Adrenal gland (tissue), 5 donors: Measurements from ENCODE around the gene DCAF10.

Source experiments
- POLR2A ChIP-seq, 2 donors: fragments of 450-650 bp; IDR thresholded peaks; one replicate each; pipeline ENCODE4 v1.6.1; 2017; ENCODE audit warnings: antibody characterized with exemption in 2 of 2, mild to moderate bottlenecking in 2 of 2, moderate library complexity in 1 of 2
- TF ChIP-seq, protein P1 (sequence below), 6 experiments: fragments of 450-650 bp in 4 of 6; fragments of 200-600 bp in 2 of 6; sonication (generic) in 1 of 6; IDR thresholded peaks; 1 replicate in 5 of 6; 2 replicates in 1 of 6; pipeline versions ENCODE4 v1.5.1 to v1.8.0; 2016 to 2021; ENCODE audit warnings: antibody characterized with exemption in 6 of 6, mild to moderate bottlenecking in 2 of 6, moderate library complexity in 1 of 6
- donor health status: DM: no; HTN: no; CAD: no.

DNA sequence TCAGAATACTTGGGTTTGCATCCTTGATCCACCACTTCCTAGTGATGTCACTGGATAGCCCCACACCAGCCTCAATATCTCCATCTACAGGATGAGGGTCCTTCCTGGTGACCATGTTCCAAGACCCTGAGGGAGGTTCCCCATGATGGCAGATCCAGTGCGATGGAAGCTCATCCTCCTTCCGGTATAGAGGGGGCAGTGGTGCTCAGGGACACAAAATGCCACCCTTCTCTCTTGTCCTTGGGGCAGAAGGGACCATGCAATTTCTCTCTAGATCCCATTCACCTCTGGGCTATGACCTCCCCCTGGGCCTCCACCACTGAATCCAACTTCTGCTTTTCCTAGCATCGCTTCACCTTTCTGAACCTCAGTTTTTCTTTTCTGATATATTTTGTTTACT is 108.7 kb downstream of the DCAF10 start:
- TF ChIP-seq, protein P1, sequence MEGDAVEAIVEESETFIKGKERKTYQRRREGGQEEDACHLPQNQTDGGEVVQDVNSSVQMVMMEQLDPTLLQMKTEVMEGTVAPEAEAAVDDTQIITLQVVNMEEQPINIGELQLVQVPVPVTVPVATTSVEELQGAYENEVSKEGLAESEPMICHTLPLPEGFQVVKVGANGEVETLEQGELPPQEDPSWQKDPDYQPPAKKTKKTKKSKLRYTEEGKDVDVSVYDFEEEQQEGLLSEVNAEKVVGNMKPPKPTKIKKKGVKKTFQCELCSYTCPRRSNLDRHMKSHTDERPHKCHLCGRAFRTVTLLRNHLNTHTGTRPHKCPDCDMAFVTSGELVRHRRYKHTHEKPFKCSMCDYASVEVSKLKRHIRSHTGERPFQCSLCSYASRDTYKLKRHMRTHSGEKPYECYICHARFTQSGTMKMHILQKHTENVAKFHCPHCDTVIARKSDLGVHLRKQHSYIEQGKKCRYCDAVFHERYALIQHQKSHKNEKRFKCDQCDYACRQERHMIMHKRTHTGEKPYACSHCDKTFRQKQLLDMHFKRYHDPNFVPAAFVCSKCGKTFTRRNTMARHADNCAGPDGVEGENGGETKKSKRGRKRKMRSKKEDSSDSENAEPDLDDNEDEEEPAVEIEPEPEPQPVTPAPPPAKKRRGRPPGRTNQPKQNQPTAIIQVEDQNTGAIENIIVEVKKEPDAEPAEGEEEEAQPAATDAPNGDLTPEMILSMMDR (IDR thresholded peaks at IDR 0.05): no peak
- TF ChIP-seq POLR2A (IDR thresholded peaks at IDR 0.05): no peak
